Kidney (tissue), 14 donors: Measurements from ENCODE around the gene SEMA6B. TPM values are rescaled to one million over a fixed set of nuclear protein-coding genes. Genes with fewer than 3 reads are reported as not detected.

ENCODE experiments used
- DNase-seq, 5 donors: peaks; one replicate each; pipeline ENCODE4 v3.0.0-alpha.2; 2013 to 2020
- FAIRE-seq: peaks from 2 replicates; lab custom pipeline; 2012; peaks lifted over from hg19 to GRCh38; lab: Jason Lieb, UNC
- H3K27ac ChIP-seq, 2 donors: one replicate each; pipeline ENCODE4 v1.7.0; 2013; ENCODE audit warnings: low read depth in 2 of 2, low read length in 2 of 2, inconsistent platforms in 1 of 2
- H3K27me3 ChIP-seq: one replicate; pipeline ENCODE4 v1.7.1; 2013; ENCODE audit warnings: low read length, inconsistent platforms; ENCODE audit not compliant: control insufficient read depth, insufficient read depth
- H3K36me3 ChIP-seq, 3 donors: one replicate each; pipeline versions ENCODE4 v1.7.0 to v1.7.1; 2013; ENCODE audit warnings: low read length in 3 of 3, control low read depth in 1 of 3, inconsistent platforms in 1 of 3; ENCODE audit not compliant: insufficient read depth in 3 of 3, control insufficient read depth in 2 of 3
- H3K4me1 ChIP-seq, 3 donors: one replicate each; pipeline versions ENCODE4 v1.7.0 to v1.7.1; 2013; ENCODE audit warnings: low read length in 3 of 3, inconsistent platforms in 1 of 3, low read depth in 1 of 3; ENCODE audit not compliant: control insufficient read depth in 2 of 3, insufficient read depth in 2 of 3
- H3K4me3 ChIP-seq, 3 donors: one replicate each; pipeline versions ENCODE4 v1.7.0 to v1.8.1; 2013; ENCODE audit warnings: low read length in 3 of 3, control low read depth in 1 of 3, inconsistent platforms in 1 of 3
- H3K9ac ChIP-seq, 3 donors: one replicate each; pipeline versions ENCODE4 v1.7.0 to v1.7.1; 2013; ENCODE audit warnings: low read length in 3 of 3, control low read depth in 1 of 3, inconsistent platforms in 1 of 3
- H3K9me3 ChIP-seq, 3 donors: one replicate each; pipeline versions ENCODE4 v1.7.0 to v1.7.1; 2013; ENCODE audit warnings: low read length in 3 of 3, control low read depth in 1 of 3, inconsistent platforms in 1 of 3; ENCODE audit not compliant: control insufficient read depth in 2 of 3, insufficient read depth in 1 of 3
- intact Hi-C: fragments of 100-400 bp; cut with DNase I; formaldehyde crosslinking; loops from one replicate; pipeline ENCODE4 v1.11.1; 2022
- polyA plus RNA-seq: library from polyadenylated mRNA; stranded (reverse); fragments of 350-450 nt; fragmentation: Illumina TruSeq; extraction: RNeasy Lipid Tissue Mini Kit (QIAGEN cat#74804); gene quantifications from one replicate; pipeline ENCODE4 v1.2.3, GENCODE V29; 2014; ENCODE audit warnings: low read depth, low replicate concordance; ENCODE audit not compliant: insufficient read depth
- total RNA-seq: library from RNA; stranded (reverse); fragmentation: NEBNext Ultra II Directional; extraction: Animal tissue kit (Norgen Biotek cat#: 25700); gene quantifications from one replicate; pipeline ENCODE4 v1.2.1, GENCODE V29; 2021
- TF ChIP-seq, protein P1 (sequence below): IDR thresholded peaks from 3 replicates; pipeline ENCODE4 v1.5.1; 2012; ENCODE audit warnings: mild to moderate bottlenecking, moderate library complexity, borderline replicate concordance; ENCODE audit not compliant: insufficient read depth; ENCODE audit errors: extremely low read depth
- donor health status: control.
- donor health status: control.
- donor health status: control.
- donor health status: control.
- donor health status: control.
- donor health status: DM: yes; HTN: yes; CAD: no.
- donor health status: Normal renal cell carcinoma (clear cell type).

Gene SEMA6B
- total and polyA plus RNA-seq, 2 donors from 2014 or later = 2.6 to 17.7 TPM

GRCh38 chr19:4495471-4495870 is 64.0 kb downstream of the SEMA6B start:
- FAIRE-seq (no peak), DNase-seq (no peak)
- Histone ChIP-seq H3K4me1 (peaks cover 0 to 3% (median 0%) of the 10 kb centered on the region in 3 donors), H3K9me3 (peaks cover 0 to 3% (median 0%) of the 10 kb centered on the region in 3 donors), H3K27me3 (no peaks in the 10 kb centered on the region), H3K36me3 (peaks cover 5 to 22% (median 13%) of the 10 kb centered on the region in 3 donors), H3K27ac (no peak overlapping the region), H3K4me3 (no peak overlapping the region), H3K9ac (no peak overlapping the region)
- TF ChIP-seq, protein P1, sequence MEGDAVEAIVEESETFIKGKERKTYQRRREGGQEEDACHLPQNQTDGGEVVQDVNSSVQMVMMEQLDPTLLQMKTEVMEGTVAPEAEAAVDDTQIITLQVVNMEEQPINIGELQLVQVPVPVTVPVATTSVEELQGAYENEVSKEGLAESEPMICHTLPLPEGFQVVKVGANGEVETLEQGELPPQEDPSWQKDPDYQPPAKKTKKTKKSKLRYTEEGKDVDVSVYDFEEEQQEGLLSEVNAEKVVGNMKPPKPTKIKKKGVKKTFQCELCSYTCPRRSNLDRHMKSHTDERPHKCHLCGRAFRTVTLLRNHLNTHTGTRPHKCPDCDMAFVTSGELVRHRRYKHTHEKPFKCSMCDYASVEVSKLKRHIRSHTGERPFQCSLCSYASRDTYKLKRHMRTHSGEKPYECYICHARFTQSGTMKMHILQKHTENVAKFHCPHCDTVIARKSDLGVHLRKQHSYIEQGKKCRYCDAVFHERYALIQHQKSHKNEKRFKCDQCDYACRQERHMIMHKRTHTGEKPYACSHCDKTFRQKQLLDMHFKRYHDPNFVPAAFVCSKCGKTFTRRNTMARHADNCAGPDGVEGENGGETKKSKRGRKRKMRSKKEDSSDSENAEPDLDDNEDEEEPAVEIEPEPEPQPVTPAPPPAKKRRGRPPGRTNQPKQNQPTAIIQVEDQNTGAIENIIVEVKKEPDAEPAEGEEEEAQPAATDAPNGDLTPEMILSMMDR = no peak
- intact Hi-C loops = no loop called here

DNA sequence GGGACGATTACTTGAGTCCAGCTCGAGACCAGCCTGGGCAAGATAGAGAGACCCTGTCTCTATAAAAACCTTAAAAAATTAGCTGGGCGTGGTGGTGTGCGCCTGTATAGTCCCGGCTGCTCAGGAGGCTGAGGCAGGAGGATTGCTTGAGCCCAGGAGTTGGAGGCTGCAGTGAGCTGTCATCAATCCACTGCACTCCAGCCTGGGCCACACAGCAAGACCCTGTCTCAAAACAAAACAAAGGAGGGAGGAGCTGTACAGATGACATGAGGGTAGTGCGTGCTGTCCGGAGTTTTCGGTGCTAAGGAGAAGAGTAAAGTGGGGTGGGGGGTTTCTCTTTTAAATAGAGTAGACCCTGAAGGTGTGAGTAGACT is 64.8 kb downstream of the SEMA6B start:
- peaks cover 5 to 26% (median 13%) of the 10 kb centered on the region in 3 donors for H3K36me3 ChIP-seq
- H3K27ac ChIP-seq = no peak overlapping the region
- H3K4me1 ChIP-seq = peaks cover 0 to 3% (median 0%) of the 10 kb centered on the region in 3 donors
- H3K9ac ChIP-seq = no peak overlapping the region
- FAIRE-seq (no peak), DNase-seq (no peak)
- TF ChIP-seq, protein P1 = no peak
- H3K27me3 ChIP-seq = no peaks in the 10 kb centered on the region
- intact Hi-C loops = no loop called here
- H3K4me3 ChIP-seq = no peak overlapping the region
- peaks cover 0 to 3% (median 0%) of the 10 kb centered on the region in 3 donors for H3K9me3 ChIP-seq

GRCh38 chr19:4493929-4494690 is 65.4 kb downstream of the SEMA6B start:
- H3K27ac ChIP-seq = no peak overlapping the region
- H3K36me3 ChIP-seq = peaks cover 5 to 27% (median 13%) of the 10 kb centered on the region in 3 donors
- peaks cover 0 to 3% (median 0%) of the 10 kb centered on the region in 3 donors for H3K9me3 ChIP-seq
- DNase-seq (no peak), FAIRE-seq (no peak)
- no peaks in the 10 kb centered on the region for H3K27me3 ChIP-seq
- intact Hi-C loops = no loop called here
- no peak overlapping the region for H3K9ac ChIP-seq
- no peak overlapping the region for H3K4me3 ChIP-seq
- H3K4me1 ChIP-seq = peaks cover 0 to 3% (median 0%) of the 10 kb centered on the region in 3 donors
- TF ChIP-seq, protein P1 = no peak
